Left lung (tissue), 10 donors: ENCODE data around the gene RHBDL3. TPM values are rescaled to one million over a fixed set of nuclear protein-coding genes. Genes with fewer than 3 reads are reported as not detected.

ENCODE experiments used
- ATAC-seq: fragments of 200-7000 bp; cut with Tn5 transposase; one replicate; pipeline ENCODE4 v1.9.1; 2020; ENCODE audit warnings: moderate library complexity
- DNase-seq, 4 donors: peaks; one replicate each; pipeline ENCODE4 v3.0.0-alpha.2; 2013 to 2020
- H3K27ac ChIP-seq, 2 donors: fragments of 200-600 bp; sonication (generic) in 1 of 2; one replicate each; pipeline versions ENCODE4 v1.5.0 to v1.8.0; 2020 to 2021
- H3K27me3 ChIP-seq, 2 donors: fragments of 200-600 bp; sonication (generic) in 1 of 2; one replicate each; pipeline versions ENCODE4 v1.5.0 to v1.8.0; 2020 to 2021
- H3K36me3 ChIP-seq, 2 donors: fragments of 200-600 bp; sonication (generic) in 1 of 2; one replicate each; pipeline versions ENCODE4 v1.5.0 to v1.8.0; 2020 to 2021
- H3K4me1 ChIP-seq, 2 donors: fragments of 200-600 bp; one replicate each; pipeline ENCODE4 v1.8.0; 2021
- H3K4me3 ChIP-seq, 2 donors: fragments of 200-600 bp; sonication (generic) in 1 of 2; one replicate each; pipeline versions ENCODE4 v1.5.0 to v1.8.0; 2020 to 2021; ENCODE audit warnings: mild to moderate bottlenecking in 1 of 2
- H3K9me3 ChIP-seq, 2 donors: fragments of 200-600 bp; sonication (generic) in 1 of 2; one replicate each; pipeline versions ENCODE4 v1.5.0 to v1.8.0; 2020 to 2021
- CTCF ChIP-seq, 2 donors: fragments of 200-600 bp; sonication (generic) in 1 of 2; IDR thresholded peaks; one replicate each; pipeline versions ENCODE4 v1.5.0 to v1.8.0; 2021; ENCODE audit warnings: antibody characterized with exemption in 2 of 2
- intact Hi-C, 2 donors: fragments of 100-400 bp; cut with DNase I; formaldehyde crosslinking; loops; one replicate each; pipeline versions ENCODE4 v1.11.2 to v1.14.2; 2022
- polyA plus RNA-seq, 6 donors: library from polyadenylated mRNA; unstranded; fragments of 120-200 nt; gene quantifications; one replicate each; pipeline ENCODE4 v1.2.1, GENCODE V29; 2013; ENCODE audit not compliant: insufficient read length in 6 of 6
- total RNA-seq, 2 donors: library from RNA; stranded (reverse); fragmentation: NEBNext Ultra II Directional; extraction: Animal tissue kit (Norgen Biotek cat#: 25700); gene quantifications; one replicate each; pipeline ENCODE4 v1.2.1, GENCODE V29; 2021
- donor health status: DM: no; HTN: yes; CAD: no.
- donor health status: DM: no; HTN: no; CAD: no.

The RHBDL3 gene
- total and polyA plus RNA-seq, 8 donors, result 0.26 to 2.2 (median 1.6) TPM

- ATAC-seq, result no peak
- TF ChIP-seq CTCF (IDR thresholded peaks at IDR 0.05), result no peak
- Histone ChIP-seq H3K36me3 (peaks cover 0 to 50% of the 10 kb centered on the region in 2 donors), H3K27me3 (no peaks in the 10 kb centered on the region), H3K4me1 (peaks cover 0 to 20% of the 10 kb centered on the region in 2 donors), H3K9me3 (no peaks in the 10 kb centered on the region), H3K4me3 (no peak overlapping the region), H3K27ac (no peak overlapping the region)
- intact Hi-C loops, result no loop called here
- DNase-seq, result no peak
Observed at GRCh38 chr17:32335046-32335445, 69.4 kb downstream of the RHBDL3 start.

- no peaks in the 10 kb centered on the region for H3K27me3 ChIP-seq
- DNase-seq (no peak), ATAC-seq (peak; percentile 68)
- H3K36me3 ChIP-seq, result peaks cover 0 to 50% of the 10 kb centered on the region in 2 donors
- no peak for TF ChIP-seq CTCF (IDR thresholded peaks at IDR 0.05)
- intact Hi-C loops, result no loop called here
- H3K4me1 ChIP-seq, result peaks cover 0 to 14% of the 10 kb centered on the region in 2 donors
- no peak overlapping the region for H3K4me3 ChIP-seq
- H3K27ac ChIP-seq, result no peak overlapping the region
- no peaks in the 10 kb centered on the region for H3K9me3 ChIP-seq
Observed at GRCh38 chr17:32335687-32336086, 70.1 kb downstream of the RHBDL3 start.

GRCh38 chr17:32341141-32341856 is 75.7 kb downstream of the RHBDL3 start:
- no peak for TF ChIP-seq CTCF (IDR thresholded peaks at IDR 0.05)
- ATAC-seq, result peak; percentile 5
- intact Hi-C loops, result no loop called here
- Histone ChIP-seq H3K27me3 (no peaks in the 10 kb centered on the region), H3K36me3 (peaks cover 0 to 22% of the 10 kb centered on the region in 2 donors), H3K9me3 (no peaks in the 10 kb centered on the region), H3K4me1 (peaks cover 4 to 25% of the 10 kb centered on the region in 2 donors), H3K4me3 (peak overlapping the region; percentile 52 to 57), H3K27ac (peak overlapping the region; percentile 70 to 85)
- no peak for DNase-seq

GRCh38 chr17:32341857-32342602 is 76.4 kb downstream of the RHBDL3 start, which contains the start of gene C17orf75:
Gene C17orf75, minus strand, starts transcription at chr17:32342173. Its CDS starts 34 bp downstream, at chr17:32342139.
- peak within 1 kb of the TSS; percentile 70 to 85 for H3K27ac ChIP-seq
- H3K36me3 ChIP-seq, result peaks cover 0 to 14% of the 10 kb centered on the region in 2 donors
- peak; percentile 95 for ATAC-seq
- no peak for TF ChIP-seq CTCF (IDR thresholded peaks at IDR 0.05)
- no peaks in the 10 kb centered on the region for H3K9me3 ChIP-seq
- H3K4me1 ChIP-seq, result peaks cover 4 to 25% of the 10 kb centered on the region in 2 donors
- H3K4me3 ChIP-seq, result peak within 1 kb of the TSS; percentile 52 to 57
- intact Hi-C loops, result no loop called here
- peak; percentile 71 to 93 (median 74) for DNase-seq
- H3K27me3 ChIP-seq, result no peaks in the 10 kb centered on the region
